Peyer's patch (tissue), 4 donors: Measurements from ENCODE around the gene ETV6. TPM values are rescaled to one million over a fixed set of nuclear protein-coding genes. Genes with fewer than 3 reads are reported as not detected.

Source experiments
- DNase-seq, 3 donors: peaks; one replicate each; pipeline ENCODE4 v3.0.0-alpha.2; 2017 to 2019
- H3K27ac ChIP-seq, 4 donors: fragments of 200-600 bp; sonication (generic); one replicate each; pipeline ENCODE4 v1.5.1; 2016 to 2019
- H3K27me3 ChIP-seq, 2 donors: fragments of 200-600 bp; sonication (generic); one replicate each; pipeline ENCODE4 v1.5.1; 2019
- H3K36me3 ChIP-seq, 3 donors: fragments of 200-600 bp; sonication (generic); one replicate each; pipeline ENCODE4 v1.5.1; 2016 to 2019
- H3K4me1 ChIP-seq, 4 donors: fragments of 200-600 bp; sonication (generic); one replicate each; pipeline ENCODE4 v1.5.1; 2016 to 2019
- H3K4me3 ChIP-seq, 4 donors: fragments of 200-600 bp; sonication (generic); 1 replicate in 3 of 4; 2 replicates in 1 of 4; pipeline ENCODE4 v1.5.1; 2016 to 2019; ENCODE audit warnings: mild to moderate bottlenecking in 1 of 4
- H3K9me3 ChIP-seq, 4 donors: fragments of 200-600 bp; sonication (generic); one replicate each; pipeline ENCODE4 v1.5.1; 2016 to 2019; ENCODE audit warnings: mild to moderate bottlenecking in 1 of 4
- CTCF ChIP-seq, 6 experiments: fragments of 450-650 bp in 4 of 6; fragments of 200-600 bp in 2 of 6; sonication (generic) in 1 of 6; IDR thresholded peaks; one replicate each; pipeline ENCODE4 v1.5.1; 2017 to 2019; ENCODE audit warnings: antibody characterized with exemption in 6 of 6, mild to moderate bottlenecking in 3 of 6, moderate library complexity in 1 of 6
- POLR2A ChIP-seq, 2 donors: fragments of 450-650 bp; IDR thresholded peaks; one replicate each; pipeline ENCODE4 v1.5.1; 2017; ENCODE audit warnings: antibody characterized with exemption in 2 of 2, mild to moderate bottlenecking in 2 of 2, moderate library complexity in 2 of 2
- total RNA-seq, 4 donors: library from RNA; depleted of rRNA; stranded (reverse); fragments of >200 nt; gene quantifications; one replicate each; pipeline ENCODE4 v1.1.0, GENCODE V29; 2016

ETV6 gene
- total RNA-seq, 4 donors from 2014 or later, result 35.4 to 49.5 (median 42.2) TPM

DNA sequence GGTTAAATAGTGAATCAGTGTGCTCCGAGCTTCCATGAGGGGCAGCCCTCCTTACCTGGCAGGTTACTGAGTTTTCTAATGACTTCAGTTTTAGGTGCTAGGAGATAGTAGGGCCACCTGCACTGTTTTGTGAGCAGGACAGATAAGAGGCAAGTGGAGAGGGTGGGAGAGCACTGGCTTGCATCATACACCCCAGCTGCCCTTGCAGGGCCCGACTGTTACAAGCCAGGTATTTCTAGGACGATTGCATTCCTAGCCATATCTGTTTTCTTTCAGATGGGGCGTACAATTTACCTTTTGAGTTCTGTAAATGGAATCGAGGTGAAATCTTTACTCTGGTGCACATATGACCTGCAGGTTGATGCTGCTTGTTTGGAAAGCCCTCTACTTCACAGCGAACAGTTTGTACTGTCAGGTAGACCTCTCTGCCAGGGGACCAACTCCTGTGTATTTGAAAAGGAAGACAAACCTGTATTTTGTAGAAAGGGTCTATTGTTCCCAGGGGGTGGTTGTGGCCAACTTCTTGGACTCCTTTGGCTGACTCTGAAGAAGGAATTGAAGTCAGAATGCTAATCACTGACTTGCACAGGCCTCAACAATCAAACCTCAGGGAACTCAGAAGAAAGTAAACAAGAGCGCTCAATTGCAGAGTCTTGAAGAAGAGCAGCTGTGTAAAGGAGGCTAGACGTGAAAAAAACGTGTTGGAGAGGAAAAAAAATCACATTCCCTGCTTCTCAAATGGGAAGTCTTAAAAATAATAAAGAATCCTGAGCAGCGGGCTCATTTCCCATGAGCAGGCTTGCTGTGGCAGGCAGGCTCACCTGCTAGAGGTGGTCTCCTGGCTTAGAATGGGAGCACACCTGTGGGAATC lies 57.3 kb downstream of the ETV6 start:
- DNase-seq, result no peak
- no peaks in the 10 kb centered on the region for H3K36me3 ChIP-seq
- no peaks in the 10 kb centered on the region for H3K27me3 ChIP-seq
- H3K4me3 ChIP-seq, result no peak overlapping the region
- H3K9me3 ChIP-seq, result no peaks in the 10 kb centered on the region
- TF ChIP-seq POLR2A (IDR thresholded peaks at IDR 0.05) (no peak), CTCF (IDR thresholded peaks at IDR 0.05) (no peak)
- H3K27ac ChIP-seq, result peak overlapping the region in 3 of 4 donors; percentile 19 to 51 (median 26)
- peaks cover 0 to 27% (median 0%) of the 10 kb centered on the region in 4 donors for H3K4me1 ChIP-seq

DNA sequence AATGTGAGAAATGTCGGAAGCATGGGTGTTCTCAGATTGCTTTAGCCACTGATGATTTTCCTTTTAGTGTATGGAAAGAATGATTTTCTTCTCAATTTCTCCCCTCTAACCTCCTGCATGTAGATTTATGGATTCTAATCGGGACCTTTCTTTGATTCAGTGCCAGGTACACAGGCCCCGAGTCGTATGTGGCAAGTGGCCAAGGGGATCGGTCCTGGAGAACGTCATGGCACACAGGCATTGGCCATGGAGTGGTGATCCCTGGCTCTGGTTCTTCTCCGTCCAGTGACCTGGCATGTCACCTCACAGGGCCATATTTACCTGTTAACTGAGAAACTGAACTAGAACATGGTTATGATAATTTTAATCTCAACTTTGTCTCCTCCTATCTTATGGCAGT lies 58.1 kb downstream of the ETV6 start:
- H3K27me3 ChIP-seq, result no peaks in the 10 kb centered on the region
- H3K4me3 ChIP-seq, result no peak overlapping the region
- peaks cover 0 to 27% (median 0%) of the 10 kb centered on the region in 4 donors for H3K4me1 ChIP-seq
- peak overlapping the region in 1 of 4 donors; percentile 51 for H3K27ac ChIP-seq
- no peaks in the 10 kb centered on the region for H3K36me3 ChIP-seq
- TF ChIP-seq POLR2A (IDR thresholded peaks at IDR 0.05) (no peak), CTCF (IDR thresholded peaks at IDR 0.05) (no peak)
- peak in 2 of 3 donors; percentile 67 to 71 for DNase-seq
- H3K9me3 ChIP-seq, result no peaks in the 10 kb centered on the region

GRCh38 chr12:11709513-11709912 lies 60.0 kb downstream of the ETV6 start:
- H3K4me1 ChIP-seq, result peaks cover 0 to 27% (median 0%) of the 10 kb centered on the region in 4 donors
- TF ChIP-seq POLR2A (IDR thresholded peaks at IDR 0.05), result no peak
- no peak for TF ChIP-seq CTCF (IDR thresholded peaks at IDR 0.05)
- H3K27ac ChIP-seq, result no peak overlapping the region
- H3K4me3 ChIP-seq, result no peak overlapping the region
- no peaks in the 10 kb centered on the region for H3K9me3 ChIP-seq
- no peaks in the 10 kb centered on the region for H3K36me3 ChIP-seq
- H3K27me3 ChIP-seq, result no peaks in the 10 kb centered on the region
- DNase-seq, result no peak

- no peaks in the 10 kb centered on the region for H3K9me3 ChIP-seq
- DNase-seq, result no peak
- peaks cover 0 to 31% (median 0%) of the 10 kb centered on the region in 4 donors for H3K4me1 ChIP-seq
- no peak overlapping the region for H3K27ac ChIP-seq
- no peak overlapping the region for H3K4me3 ChIP-seq
- no peaks in the 10 kb centered on the region for H3K36me3 ChIP-seq
- TF ChIP-seq POLR2A (IDR thresholded peaks at IDR 0.05), result no peak
- TF ChIP-seq CTCF (IDR thresholded peaks at IDR 0.05), result no peak
- H3K27me3 ChIP-seq, result no peaks in the 10 kb centered on the region
Measured at GRCh38 chr12:11710431-11710830, 61.0 kb downstream of the ETV6 start.

DNA sequence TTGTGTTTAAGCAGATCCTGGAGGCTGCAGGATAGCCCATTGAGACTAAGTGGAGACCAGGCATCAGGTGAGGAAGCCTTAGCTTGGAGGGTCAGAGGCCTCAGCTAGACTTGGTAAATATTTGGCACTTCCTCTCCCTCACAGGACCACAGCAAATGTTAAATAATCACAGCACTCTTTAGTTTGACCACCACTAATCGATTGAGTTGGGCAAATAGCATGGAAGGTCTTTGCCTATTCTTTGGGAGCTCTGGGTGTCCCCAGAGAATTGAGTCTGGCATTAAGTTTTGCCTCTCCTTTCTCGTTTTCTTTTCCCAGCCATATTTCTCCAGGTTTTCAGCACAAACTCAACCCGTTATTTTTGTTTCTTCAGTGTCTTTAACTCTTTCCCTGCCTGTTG lies 61.4 kb downstream of the ETV6 start:
- TF ChIP-seq CTCF (IDR thresholded peaks at IDR 0.05) (no peak), POLR2A (IDR thresholded peaks at IDR 0.05) (no peak)
- H3K4me3 ChIP-seq, result no peak overlapping the region
- no peak overlapping the region for H3K27ac ChIP-seq
- H3K36me3 ChIP-seq, result no peaks in the 10 kb centered on the region
- H3K4me1 ChIP-seq, result peaks cover 0 to 31% (median 0%) of the 10 kb centered on the region in 4 donors
- H3K9me3 ChIP-seq, result no peaks in the 10 kb centered on the region
- DNase-seq, result no peak
- H3K27me3 ChIP-seq, result no peaks in the 10 kb centered on the region
